NCI-H446 (cell line): ENCODE results near the gene CCL1.

Experiments
- DNase-seq, 2 experiments: peaks; one replicate each; lab custom pipeline; 2025; lab: John Stamatoyannopoulos, UW

Gene CCL1

GRCh38 chr17:34383216-34383615 lies 20.2 kb upstream of the CCL1 start:
- no peak for DNase-seq

DNA sequence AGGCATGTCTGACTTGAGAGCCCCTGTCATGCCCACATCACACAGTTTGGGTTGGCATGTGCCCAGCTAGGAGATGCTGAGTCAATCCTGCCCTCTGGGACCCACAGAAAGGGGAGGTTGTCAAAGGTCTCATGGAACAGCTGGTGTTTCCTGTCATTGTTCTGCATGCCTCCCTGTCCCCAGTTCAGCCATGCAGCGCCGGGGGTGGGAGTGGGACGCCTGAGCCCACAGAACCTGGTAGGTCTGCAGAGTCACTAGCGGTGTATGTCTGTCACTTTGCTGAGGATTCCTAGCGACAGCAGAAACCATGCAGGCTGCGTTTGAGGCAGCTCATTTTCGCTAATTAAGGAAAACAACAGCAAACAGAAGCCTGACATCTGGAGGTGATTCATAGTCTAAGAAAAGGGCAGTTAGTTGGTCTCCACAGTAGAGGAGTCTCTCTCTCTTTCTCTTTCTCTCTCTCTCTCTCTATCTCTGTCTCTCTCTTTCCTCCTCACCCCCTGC lies 19.6 kb upstream of the CCL1 start:
- no peak for DNase-seq

DNA sequence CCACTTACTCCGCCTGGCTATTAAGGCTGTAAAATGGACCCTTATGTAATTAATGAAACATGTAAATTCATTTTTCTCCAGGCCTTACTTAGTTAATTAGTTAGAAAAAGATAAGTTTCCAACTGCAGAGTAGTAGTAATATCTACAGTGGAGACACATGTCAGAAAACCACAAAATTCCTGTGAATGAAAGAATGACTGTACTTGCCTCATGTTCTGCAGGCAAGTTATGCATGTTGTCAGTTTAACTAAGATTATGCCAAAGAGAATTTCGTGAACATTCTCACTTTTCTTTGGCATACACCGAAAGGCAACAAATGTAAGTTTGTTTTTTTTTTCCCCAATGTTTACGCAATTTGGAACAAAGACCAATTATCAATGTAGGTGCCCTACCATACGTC lies 16.8 kb upstream of the CCL1 start:
- no peak for DNase-seq

DNA sequence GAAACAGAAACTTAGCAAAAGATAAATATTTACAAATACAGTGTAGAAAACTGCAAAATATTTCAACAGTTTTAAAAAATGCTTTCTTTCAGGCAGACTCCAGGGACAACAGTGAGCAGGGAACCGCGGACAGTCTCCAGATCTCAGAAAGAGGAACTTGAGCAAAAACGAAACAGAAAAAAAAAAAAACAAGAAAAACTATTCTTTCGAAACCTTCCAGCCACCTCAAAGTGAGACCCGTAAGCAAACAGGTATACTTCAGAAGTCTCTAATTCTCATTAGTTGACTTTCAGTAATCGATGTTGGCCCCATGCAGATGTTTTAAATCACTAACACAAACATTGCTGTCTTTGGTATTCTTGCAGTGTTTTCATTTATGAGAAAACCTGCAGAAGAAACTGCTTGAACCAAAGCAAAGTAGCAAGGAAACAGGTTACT lies 15.7 kb upstream of the CCL1 start:
- DNase-seq = no peak

DNA sequence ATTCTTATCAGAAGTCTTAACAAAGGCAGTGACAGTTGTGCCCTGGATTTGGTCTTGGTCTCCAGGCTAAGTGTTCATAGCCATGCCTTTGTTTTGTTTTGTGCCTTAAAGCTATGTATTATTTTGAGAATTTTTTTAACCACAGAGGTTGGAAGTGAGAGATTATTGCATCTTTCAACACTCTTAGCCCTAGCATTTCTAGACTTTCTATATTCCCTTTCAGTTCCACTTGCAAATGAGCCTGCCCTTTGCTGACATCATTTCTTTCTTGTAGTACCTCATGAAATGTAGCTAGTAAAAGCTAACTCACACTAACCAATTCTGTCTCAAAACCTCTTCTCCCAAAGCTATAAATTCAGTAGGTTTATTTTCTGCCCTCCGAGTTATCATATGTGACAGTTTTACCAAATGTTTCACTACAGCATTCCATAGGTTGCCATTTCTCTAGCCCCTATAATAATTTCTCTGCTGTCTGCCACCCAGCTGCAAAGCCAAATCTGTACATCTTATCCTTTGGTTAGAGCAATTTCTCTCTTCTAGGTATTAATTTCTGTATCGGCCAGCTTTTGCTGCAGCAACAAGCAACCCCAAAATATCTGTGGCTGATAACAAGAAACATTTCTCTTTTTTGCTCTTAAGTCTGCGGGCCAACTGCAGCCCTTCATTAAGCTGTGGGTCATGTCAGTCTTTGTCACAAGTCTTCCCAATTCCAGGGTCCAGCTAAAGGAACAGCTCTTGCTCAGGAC lies 14.2 kb upstream of the CCL1 start:
- no peak for DNase-seq

- DNase-seq = no peak
Observed at GRCh38 chr17:34375426-34375997, 12.5 kb upstream of the CCL1 start.

GRCh38 chr17:34374457-34374856 lies 11.4 kb upstream of the CCL1 start:
- no peak for DNase-seq

GRCh38 chr17:34371405-34372100 lies 8.5 kb upstream of the CCL1 start:
- DNase-seq = no peak

DNA sequence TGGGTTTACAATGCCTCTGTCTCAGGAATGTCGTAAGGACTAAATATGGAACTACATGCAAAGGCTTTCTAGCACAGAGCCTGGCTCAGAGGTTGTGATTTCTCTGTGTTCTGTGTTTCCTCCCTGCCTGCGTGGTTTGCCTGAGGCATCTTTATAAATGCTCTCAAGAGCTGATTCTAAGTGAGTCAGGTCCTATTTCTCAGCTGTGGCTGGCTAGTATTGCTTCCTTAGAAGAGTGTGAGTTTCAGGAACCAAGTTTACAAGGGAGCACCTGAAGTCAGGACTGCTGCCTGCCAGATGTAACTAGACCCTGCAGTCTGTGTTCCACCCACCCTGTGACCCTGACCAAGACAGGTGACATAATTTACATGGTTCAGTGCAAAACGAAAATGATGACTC lies 8.0 kb upstream of the CCL1 start:
- no peak for DNase-seq

DNA sequence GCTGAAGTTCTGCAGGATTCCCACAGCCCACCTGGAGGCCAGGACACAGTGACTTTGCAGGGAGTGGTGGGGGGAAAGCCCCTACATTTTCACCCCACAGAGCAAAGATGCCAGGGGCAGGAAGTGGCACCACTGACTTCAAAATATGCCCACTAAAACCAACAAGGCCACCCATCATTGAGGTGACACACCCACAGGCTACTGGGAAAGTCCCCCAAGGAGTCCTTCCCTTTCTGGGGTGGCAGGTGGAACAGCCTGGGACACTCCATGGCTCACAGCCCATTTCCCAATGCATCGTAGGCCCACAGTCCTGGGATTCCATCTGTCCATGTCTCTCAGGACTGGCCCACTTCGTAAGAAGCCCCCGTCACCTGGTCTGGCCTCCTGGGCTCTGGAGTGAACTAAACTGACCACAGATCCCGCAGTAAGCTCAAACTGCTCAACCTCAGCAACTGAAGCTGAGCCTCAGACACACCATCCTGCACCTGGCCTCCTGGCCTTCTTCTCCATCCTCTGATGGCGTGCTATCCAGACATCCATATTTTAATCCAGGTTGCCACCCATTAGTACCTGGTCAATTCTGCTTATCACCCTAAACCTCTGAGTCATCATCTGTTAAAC lies 7.5 kb upstream of the CCL1 start:
- no peak for DNase-seq

DNA sequence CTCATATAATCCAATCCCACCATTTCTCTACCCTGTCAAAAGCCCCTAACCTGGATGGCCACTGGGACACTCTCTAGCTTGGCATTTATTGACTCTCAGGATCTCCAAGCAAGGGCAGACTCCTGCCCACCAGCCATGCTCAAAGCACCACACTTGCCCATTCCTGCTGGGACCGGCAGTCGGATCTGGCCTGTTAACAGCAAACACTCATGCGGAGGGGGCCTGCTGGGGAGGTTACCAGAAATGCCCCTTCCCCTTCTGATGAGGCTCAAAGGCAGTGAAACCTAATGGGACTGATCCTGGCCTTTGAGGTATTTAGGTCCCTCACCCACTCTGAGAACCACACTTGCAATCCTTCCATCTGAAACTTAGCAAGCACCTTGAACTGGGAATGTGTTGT lies 6.5 kb upstream of the CCL1 start:
- DNase-seq = no peak

- DNase-seq = no peak
Observed at GRCh38 chr17:34368946-34369500, 6.0 kb upstream of the CCL1 start.

DNA sequence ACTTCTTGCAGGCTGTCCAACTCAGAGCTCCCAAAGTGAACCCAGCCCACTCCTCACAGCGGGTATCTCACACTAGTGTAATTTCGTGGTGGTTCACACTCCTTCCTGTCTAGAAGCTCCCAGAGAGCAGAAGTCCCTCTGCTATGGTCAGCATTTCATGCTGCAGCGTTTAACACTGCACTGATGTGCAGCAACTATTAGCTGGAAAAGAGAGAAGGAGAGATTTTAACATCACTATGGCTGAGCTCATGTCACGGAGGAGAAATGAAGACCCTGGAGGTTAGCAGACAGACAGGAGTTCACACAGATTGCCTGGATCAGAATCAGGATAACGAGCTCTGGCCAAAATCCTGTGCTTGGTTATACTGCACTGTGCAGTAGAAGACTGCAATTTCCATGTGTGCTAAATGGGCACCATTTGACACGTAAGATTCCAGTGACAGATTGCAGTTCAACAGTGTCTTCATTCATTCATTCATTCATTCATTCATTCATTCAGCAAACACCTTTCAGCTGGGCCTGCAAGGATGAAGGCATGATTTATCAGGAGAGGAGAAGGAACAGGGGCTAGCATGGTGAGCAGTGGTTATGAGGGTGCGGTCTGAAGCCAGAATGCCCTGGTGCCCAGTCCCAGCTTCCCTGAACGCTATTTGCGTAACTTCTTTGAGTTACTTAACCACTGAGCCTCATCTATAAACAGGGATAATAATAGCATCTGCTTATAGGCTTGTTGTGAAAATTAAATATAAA lies 5.3 kb upstream of the CCL1 start:
- DNase-seq = no peak

GRCh38 chr17:34367486-34368195 lies 4.6 kb upstream of the CCL1 start:
- no peak for DNase-seq

DNA sequence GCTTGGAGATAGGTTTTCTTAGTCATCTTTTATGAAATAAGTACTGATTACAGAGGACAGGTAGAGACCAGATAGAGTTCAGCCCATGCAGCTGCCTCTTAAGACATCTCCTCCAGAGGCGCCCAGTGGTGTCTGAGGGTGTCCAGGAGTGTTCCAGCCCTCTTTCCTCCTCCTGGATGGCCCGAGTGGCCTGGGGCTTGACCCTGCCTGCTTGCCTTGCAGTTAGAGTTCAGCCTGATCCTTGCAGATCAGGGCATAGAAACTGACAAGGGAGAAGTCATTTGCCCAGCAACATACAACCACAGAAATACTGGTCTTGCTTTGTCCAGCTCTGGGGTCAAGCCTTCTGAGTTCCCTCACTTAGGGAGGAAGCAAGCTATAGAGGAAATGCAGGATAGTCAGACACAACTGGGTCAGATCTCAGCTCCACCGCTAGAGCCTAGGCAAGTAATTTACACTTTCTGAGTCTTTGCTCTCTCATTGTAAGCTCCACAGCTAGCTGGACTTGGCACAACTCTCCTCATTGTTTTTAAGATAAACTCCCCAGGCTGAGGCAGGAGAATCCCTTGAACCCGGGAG lies 3.6 kb upstream of the CCL1 start:
- DNase-seq = no peak

DNA sequence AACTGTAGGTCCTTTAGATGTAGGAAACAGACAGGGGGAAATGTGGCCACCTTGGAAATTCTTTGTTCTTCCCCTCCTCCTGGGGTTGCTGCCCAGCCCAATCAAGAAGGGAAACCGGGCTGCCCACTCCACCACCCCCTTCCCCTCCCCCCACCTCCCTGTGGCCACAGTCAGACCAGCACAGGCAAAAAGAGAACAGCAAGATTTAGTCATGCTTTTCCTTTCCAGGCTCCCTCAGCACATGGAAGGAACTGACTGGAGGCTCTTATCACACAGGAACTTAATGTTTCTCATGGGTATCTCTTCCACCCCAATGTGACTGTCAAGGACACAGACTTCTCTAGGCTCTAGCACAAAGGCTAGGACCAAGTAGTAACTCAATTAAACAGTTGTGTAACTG lies 3.0 kb upstream of the CCL1 start:
- no peak for DNase-seq

- no peak for DNase-seq
Observed at GRCh38 chr17:34365340-34365739, 2.3 kb upstream of the CCL1 start.

- no peak for DNase-seq
Observed at GRCh38 chr17:34364751-34365150, 1.7 kb upstream of the CCL1 start.

GRCh38 chr17:34361478-34362061 lies 1.5 kb downstream of the CCL1 start:
- peak; percentile 12 to 63 for DNase-seq

DNA sequence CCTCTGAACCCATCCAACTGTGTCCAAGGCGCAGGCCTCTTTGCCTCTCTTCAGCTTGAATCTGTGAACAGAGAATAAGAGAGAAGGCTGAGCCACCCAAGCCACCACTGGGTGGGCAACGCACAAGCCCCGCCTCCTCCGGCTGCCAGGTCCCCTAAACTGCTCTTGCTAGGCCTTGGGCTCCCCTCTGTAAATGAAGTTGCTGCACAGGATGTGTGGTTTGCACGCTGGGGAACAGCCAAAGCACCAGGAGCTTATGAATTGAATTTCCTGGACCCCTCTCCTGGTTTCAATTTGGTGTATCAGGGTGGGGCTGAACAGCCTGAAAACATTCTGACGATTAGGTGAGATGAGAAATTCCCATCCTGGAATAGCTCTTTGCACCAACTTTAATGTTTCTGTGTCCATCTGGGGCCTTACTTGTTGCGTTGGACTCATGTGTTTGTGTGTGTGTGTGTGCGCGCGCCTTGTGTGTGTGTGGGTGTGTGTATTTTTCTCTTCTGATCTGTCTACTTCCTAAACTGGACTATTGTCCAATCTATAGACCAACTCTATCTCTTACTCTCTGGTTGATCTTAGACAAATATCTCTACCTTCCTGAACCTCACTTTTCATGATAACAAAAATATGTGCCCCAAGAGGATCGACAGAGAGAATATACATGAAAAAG lies 2.3 kb downstream of the CCL1 start:
- DNase-seq = no peak
